GM12878 (cell line): Measurements from ENCODE around the gene HIVEP3. TPM values are rescaled to one million over a fixed set of nuclear protein-coding genes. Genes with fewer than 3 reads are reported as not detected.

Source experiments
- ATAC-seq: fragments of 200-7000 bp; cut with Tn5 transposase; 3 replicates; pipeline ENCODE4 v1.9.1; 2020; ENCODE audit warnings: mild to moderate bottlenecking, moderate library complexity
- BruUV-seq: library from RNA; stranded (reverse); fragments of 400-500 nt; replicated peaks from 2 replicates; lab custom pipeline; 2021; lab: Mats Ljungman, UMichigan
- CTCF ChIA-PET: fragments of 300-600 bp; sonication (Branson Sonifier 250); formaldehyde crosslinking; extraction: SDS; loops from one replicate; lab custom pipeline; 2021; ENCODE audit warnings: inconsistent platforms; lab: Yijun Ruan, JAX
- POLR2A ChIA-PET: fragments of 350-600 bp; formaldehyde crosslinking; extraction: SDS; loops from one replicate; lab custom pipeline; 2021; ENCODE audit warnings: inconsistent platforms; lab: Charles Lee
- RAD21 ChIA-PET: fragments of 300-600 bp; sonication (Branson Sonifier 250); formaldehyde crosslinking; loops from one replicate; lab custom pipeline; 2023; ENCODE audit warnings: antibody characterized with exemption; ENCODE audit not compliant: unreplicated experiment; lab: Charles Lee
- SMC1A ChIA-PET: fragments of 300-600 bp; sonication (Branson Sonifier 250); formaldehyde crosslinking; loops from one replicate; lab custom pipeline; 2023; ENCODE audit not compliant: unreplicated experiment, uncharacterized antibody; lab: Charles Lee
- DNase-seq: peaks from one replicate; pipeline ENCODE4 v3.0.0-alpha.2; 2011; ENCODE audit warnings: low read depth, low spot score
- FAIRE-seq: peaks from 3 replicates; lab custom pipeline; 2011; peaks lifted over from hg19 to GRCh38; lab: Jason Lieb, UNC
- H2AFZ ChIP-seq: 2 replicates; pipeline ENCODE4 v1.6.0; 2011; ENCODE audit warnings: low read depth, low read length, control low read depth; ENCODE audit not compliant: control insufficient read depth
- H3K27ac ChIP-seq: 2 replicates; pipeline ENCODE4 v1.5.1; 2011; ENCODE audit warnings: control low read depth; ENCODE audit not compliant: control insufficient read depth, insufficient read depth
- H3K27me3 ChIP-seq, 2 experiments: replicated peaks in 1 of 2; 2 replicates each; pipeline versions ENCODE4 v1.6.0 to v1.6.1; 2011; ENCODE audit warnings: low read length in 1 of 2; ENCODE audit not compliant: control insufficient read depth in 2 of 2, insufficient read depth in 2 of 2
- H3K36me3 ChIP-seq, 2 experiments: 2 replicates each; pipeline ENCODE4 v1.5.1; 2011; ENCODE audit warnings: low read length in 1 of 2; ENCODE audit not compliant: control insufficient read depth in 2 of 2, insufficient read depth in 2 of 2
- H3K4me1 ChIP-seq: 2 replicates; pipeline ENCODE4 v1.6.1; 2011; ENCODE audit warnings: mild to moderate bottlenecking, low read length, moderate library complexity, mixed read lengths; ENCODE audit not compliant: control insufficient read depth, insufficient read depth
- H3K4me2 ChIP-seq: 2 replicates; pipeline ENCODE4 v1.6.0; 2011; ENCODE audit warnings: control low read depth; ENCODE audit not compliant: control insufficient read depth, insufficient read depth
- H3K4me3 ChIP-seq: fragments of 200-600 bp; sonication (generic); 2 replicates; pipeline ENCODE4 v1.5.1; 2016
- H3K79me2 ChIP-seq: 2 replicates; pipeline ENCODE4 v1.6.0; 2011; ENCODE audit warnings: low read length; ENCODE audit not compliant: control insufficient read depth, insufficient read depth
- H3K9ac ChIP-seq: 2 replicates; pipeline ENCODE4 v1.8.0; 2011; ENCODE audit warnings: low read length, control low read depth, mixed read lengths; ENCODE audit not compliant: control insufficient read depth, insufficient read depth
- H3K9me3 ChIP-seq: replicated peaks from 3 replicates; pipeline ENCODE4 v1.5.1; 2011; ENCODE audit warnings: mild to moderate bottlenecking, low read length; ENCODE audit not compliant: control insufficient read depth, insufficient read depth
- H4K20me1 ChIP-seq: 2 replicates; pipeline ENCODE4 v1.6.0; 2011; ENCODE audit not compliant: control insufficient read depth, insufficient read depth
- BRCA1 ChIP-seq: IDR thresholded peaks from 2 replicates; pipeline ENCODE4 v1.6.1; 2011; ENCODE audit warnings: low read depth, low read length, improper control_type of control experiment
- CHD2 ChIP-seq: IDR thresholded peaks from 2 replicates; pipeline ENCODE4 v1.6.1; 2011; ENCODE audit warnings: low read depth, low read length, improper control_type of control experiment, borderline replicate concordance
- CHD4 ChIP-seq: fragments of 200-600 bp; sonication (generic); IDR thresholded peaks from 2 replicates; pipeline ENCODE4 v1.6.1; 2016; ENCODE audit warnings: mild to moderate bottlenecking
- EGR1 ChIP-seq, 2 experiments: IDR thresholded peaks; 1 replicate in 1 of 2; 2 replicates in 1 of 2; pipeline ENCODE4 v1.6.1; 2011 to 2012; ENCODE audit warnings: low read depth in 2 of 2, low read length in 2 of 2, borderline replicate concordance in 1 of 2, mild to moderate bottlenecking in 1 of 2, moderate library complexity in 1 of 2
- FOS ChIP-seq: IDR thresholded peaks from 3 replicates; pipeline ENCODE4 v1.6.1; 2011; ENCODE audit warnings: borderline replicate concordance; ENCODE audit not compliant: insufficient read length; ENCODE audit errors: extremely low read depth
- IRF3 ChIP-seq: fragments of 450-650 bp; IDR thresholded peaks from 2 replicates; pipeline ENCODE4 v1.6.1; 2014; ENCODE audit warnings: mild to moderate bottlenecking
- IRF4 ChIP-seq: IDR thresholded peaks from 2 replicates; pipeline ENCODE4 v1.6.1; 2011; ENCODE audit warnings: low read depth, low read length
- LARP7 ChIP-seq: fragments of 450-650 bp; IDR thresholded peaks from 2 replicates; pipeline ENCODE4 v1.6.1; 2017; ENCODE audit warnings: mild to moderate bottlenecking
- MTA2 ChIP-seq: fragments of 450-650 bp; IDR thresholded peaks from 2 replicates; pipeline ENCODE4 v1.6.1; 2016; ENCODE audit warnings: low read depth, mild to moderate bottlenecking, moderate library complexity
- PKNOX1 ChIP-seq: fragments of 450-650 bp; IDR thresholded peaks from 2 replicates; pipeline ENCODE4 v1.6.1; 2016; ENCODE audit warnings: mild to moderate bottlenecking
- POU2F2 ChIP-seq: IDR thresholded peaks from 3 replicates; pipeline ENCODE4 v1.6.1; 2011; ENCODE audit warnings: low read depth, mild to moderate bottlenecking, low read length, borderline replicate concordance
- TAF1 ChIP-seq: IDR thresholded peaks from 2 replicates; pipeline ENCODE4 v1.6.1; 2011; ENCODE audit warnings: mild to moderate bottlenecking, low read depth, low read length, borderline replicate concordance
- TCF3 ChIP-seq: IDR thresholded peaks from 2 replicates; pipeline ENCODE4 v1.6.1; 2012; ENCODE audit warnings: low read depth, mild to moderate bottlenecking, low read length, borderline replicate concordance; ENCODE audit not compliant: insufficient read depth
- ZBED1 ChIP-seq: IDR thresholded peaks from 2 replicates; pipeline ENCODE4 v1.6.1; 2016; ENCODE audit warnings: borderline replicate concordance
- ZNF274 ChIP-seq: IDR thresholded peaks from one replicate; pipeline ENCODE4 v1.8.0; 2011; ENCODE audit not compliant: insufficient read length, insufficient read depth
- WGBS: methylation state at CpG from one replicate; pipeline ENCODE4 v1.1.6; 2016; ENCODE audit warnings: low lambda C conversion rate; ENCODE audit not compliant: insufficient replicate concordance, insufficient coverage; ENCODE audit errors: missing lambda C conversion rate; 5-methylcytosine and 5-hydroxymethylcytosine counted together
- in situ Hi-C: fragments of 300-500 bp; cut with MboI; formaldehyde crosslinking; loops from 9 replicates; pipeline ENCODE4 v1.14.3; 2018; ENCODE audit warnings: mixed read lengths
- intact Hi-C: fragments of 100-400 bp; cut with micrococcal nuclease; formaldehyde crosslinking; loops from one replicate; pipeline ENCODE4 v1.14.2; 2022; ENCODE audit not compliant: unreplicated experiment
- polyA plus RNA-seq, 11 experiments: library from polyadenylated mRNA; depleted of rRNA in 4 of 11; unstranded in 6 of 11; stranded (reverse) in 5 of 11; fragments of >200 nt; fragmentation: Nextera tagmentation in 4 of 11; fragmentation: Illumina TruSeq in 1 of 11; extraction: Ambion mirVana in 4 of 11; extraction: Trizol in 1 of 11; gene quantifications; 1 replicate in 1 of 11; 2 replicates in 10 of 11; pipeline versions ENCODE4 v1.2.1 to v1.2.3, GENCODE V29; 2011 to 2016; ENCODE audit warnings: inconsistent platforms in 2 of 11, missing spikeins in 2 of 11, low read depth in 1 of 11
- total RNA-seq, 4 experiments: library from RNA; depleted of rRNA in 3 of 4; stranded (reverse); fragments of >200 nt in 3 of 4; fragmentation: Illumina TruSeq in 1 of 4; extraction: Trizol in 1 of 4; gene quantifications; 2 replicates each; pipeline versions ENCODE4 v1.2.1 to v1.2.3, GENCODE V29; 2013 to 2021
- TF ChIP-seq, protein P1 (sequence below): fragments of 450-650 bp; IDR thresholded peaks from 2 replicates; pipeline ENCODE4 v1.6.1; 2017; ENCODE audit warnings: mild to moderate bottlenecking, moderate library complexity
- TF ChIP-seq, protein P2 (sequence below): IDR thresholded peaks from 2 replicates; pipeline ENCODE4 v1.6.1; 2011; ENCODE audit warnings: low read depth, low read length, improper control_type of control experiment, borderline replicate concordance

HIVEP3 gene
- total and polyA plus RNA-seq, 10 of the 15 experiments (the other 5 are each of a cell fraction or from before 2014, with no cell fraction given): 1.8 to 13.6 (median 3.8) TPM

GRCh38 chr1:41941381-41941780 lies 22.7 kb upstream of the HIVEP3 start:
- no peaks in the 10 kb centered on the region for H3K36me3 ChIP-seq
- H3K9ac ChIP-seq: no peak overlapping the region
- H3K4me2 ChIP-seq: no peak overlapping the region
- H3K27me3 ChIP-seq: no peaks in the 10 kb centered on the region
- ChIA-PET SMC1A (interaction anchor here (1.5 kb wide), 1 partner anchor 35 kb away, joined by 4 read pairs; no protein-coding TSS in a partner anchor), POLR2A (interaction anchor here (0.6 to 1.1 kb wide), 2 partner anchors 10 to 111 kb away, joined by 3 read pairs; no protein-coding TSS in a partner anchor), CTCF (no interaction called here), RAD21 (no interaction called here)
- H3K27ac ChIP-seq: no peak overlapping the region
- WGBS: 78% methylated on average over 1 of the region's 1 CpG
- H3K4me1 ChIP-seq: no peaks in the 10 kb centered on the region
- H3K9me3 ChIP-seq: no peaks in the 10 kb centered on the region; the same call in 1 of the 3 replicates
- no peaks in the 10 kb centered on the region for H4K20me1 ChIP-seq
- DNase-seq (no peak), ATAC-seq (no peak), FAIRE-seq (no peak)
- intact Hi-C loops: no loop called here
- no peak overlapping the region for H2AFZ ChIP-seq
- in situ Hi-C loops: no loop called here
- no TSS peak for BruUV-seq
- TF ChIP-seq IRF3: no peak
- no peak for TF ChIP-seq TAF1
- TF ChIP-seq, protein P1, sequence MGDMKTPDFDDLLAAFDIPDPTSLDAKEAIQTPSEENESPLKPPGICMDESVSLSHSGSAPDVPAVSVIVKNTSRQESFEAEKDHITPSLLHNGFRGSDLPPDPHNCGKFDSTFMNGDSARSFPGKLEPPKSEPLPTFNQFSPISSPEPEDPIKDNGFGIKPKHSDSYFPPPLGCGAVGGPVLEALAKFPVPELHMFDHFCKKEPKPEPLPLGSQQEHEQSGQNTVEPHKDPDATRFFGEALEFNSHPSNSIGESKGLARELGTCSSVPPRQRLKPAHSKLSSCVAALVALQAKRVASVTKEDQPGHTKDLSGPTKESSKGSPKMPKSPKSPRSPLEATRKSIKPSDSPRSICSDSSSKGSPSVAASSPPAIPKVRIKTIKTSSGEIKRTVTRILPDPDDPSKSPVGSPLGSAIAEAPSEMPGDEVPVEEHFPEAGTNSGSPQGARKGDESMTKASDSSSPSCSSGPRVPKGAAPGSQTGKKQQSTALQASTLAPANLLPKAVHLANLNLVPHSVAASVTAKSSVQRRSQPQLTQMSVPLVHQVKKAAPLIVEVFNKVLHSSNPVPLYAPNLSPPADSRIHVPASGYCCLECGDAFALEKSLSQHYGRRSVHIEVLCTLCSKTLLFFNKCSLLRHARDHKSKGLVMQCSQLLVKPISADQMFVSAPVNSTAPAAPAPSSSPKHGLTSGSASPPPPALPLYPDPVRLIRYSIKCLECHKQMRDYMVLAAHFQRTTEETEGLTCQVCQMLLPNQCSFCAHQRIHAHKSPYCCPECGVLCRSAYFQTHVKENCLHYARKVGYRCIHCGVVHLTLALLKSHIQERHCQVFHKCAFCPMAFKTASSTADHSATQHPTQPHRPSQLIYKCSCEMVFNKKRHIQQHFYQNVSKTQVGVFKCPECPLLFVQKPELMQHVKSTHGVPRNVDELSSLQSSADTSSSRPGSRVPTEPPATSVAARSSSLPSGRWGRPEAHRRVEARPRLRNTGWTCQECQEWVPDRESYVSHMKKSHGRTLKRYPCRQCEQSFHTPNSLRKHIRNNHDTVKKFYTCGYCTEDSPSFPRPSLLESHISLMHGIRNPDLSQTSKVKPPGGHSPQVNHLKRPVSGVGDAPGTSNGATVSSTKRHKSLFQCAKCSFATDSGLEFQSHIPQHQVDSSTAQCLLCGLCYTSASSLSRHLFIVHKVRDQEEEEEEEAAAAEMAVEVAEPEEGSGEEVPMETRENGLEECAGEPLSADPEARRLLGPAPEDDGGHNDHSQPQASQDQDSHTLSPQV: no peak
- no peak for TF ChIP-seq CHD4
- no peak for TF ChIP-seq IRF4
- no peak for TF ChIP-seq CHD2
- TF ChIP-seq FOS: no peak
- no peak for TF ChIP-seq EGR1 (IDR thresholded peaks at IDR 0.05; ENCODE audit: borderline replicate concordance in 1 of 2, low read depth in 2 of 2, low read length in 2 of 2)
- TF ChIP-seq, protein P2, sequence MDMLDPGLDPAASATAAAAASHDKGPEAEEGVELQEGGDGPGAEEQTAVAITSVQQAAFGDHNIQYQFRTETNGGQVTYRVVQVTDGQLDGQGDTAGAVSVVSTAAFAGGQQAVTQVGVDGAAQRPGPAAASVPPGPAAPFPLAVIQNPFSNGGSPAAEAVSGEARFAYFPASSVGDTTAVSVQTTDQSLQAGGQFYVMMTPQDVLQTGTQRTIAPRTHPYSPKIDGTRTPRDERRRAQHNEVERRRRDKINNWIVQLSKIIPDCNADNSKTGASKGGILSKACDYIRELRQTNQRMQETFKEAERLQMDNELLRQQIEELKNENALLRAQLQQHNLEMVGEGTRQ: no peak
- TF ChIP-seq ZBED1: no peak
- no peak for TF ChIP-seq LARP7
- no peak for TF ChIP-seq ZNF274
- no peak for TF ChIP-seq POU2F2
- TF ChIP-seq TCF3: no peak
- TF ChIP-seq MTA2: no peak
- no peak for TF ChIP-seq BRCA1
- TF ChIP-seq PKNOX1: no peak
- H3K4me3 ChIP-seq: no peak overlapping the region
- no peaks in the 10 kb centered on the region for H3K79me2 ChIP-seq
